Testis (tissue), 2 donors: Measurements from ENCODE around the gene ADK.

Source experiments
- POLR2A ChIP-seq: fragments of 450-650 bp; IDR thresholded peaks from one replicate; pipeline ENCODE4 v1.6.1; 2017; ENCODE audit warnings: antibody characterized with exemption, mild to moderate bottlenecking, moderate library complexity
- TF ChIP-seq, protein P1 (sequence below), 3 experiments: fragments of 450-650 bp in 2 of 3; fragments of 200-600 bp in 1 of 3; sonication (generic) in 1 of 3; IDR thresholded peaks; one replicate each; pipeline ENCODE4 v1.5.1; 2016 to 2019; ENCODE audit warnings: antibody characterized with exemption in 3 of 3, mild to moderate bottlenecking in 2 of 3, moderate library complexity in 1 of 3

- TF ChIP-seq, protein P1, sequence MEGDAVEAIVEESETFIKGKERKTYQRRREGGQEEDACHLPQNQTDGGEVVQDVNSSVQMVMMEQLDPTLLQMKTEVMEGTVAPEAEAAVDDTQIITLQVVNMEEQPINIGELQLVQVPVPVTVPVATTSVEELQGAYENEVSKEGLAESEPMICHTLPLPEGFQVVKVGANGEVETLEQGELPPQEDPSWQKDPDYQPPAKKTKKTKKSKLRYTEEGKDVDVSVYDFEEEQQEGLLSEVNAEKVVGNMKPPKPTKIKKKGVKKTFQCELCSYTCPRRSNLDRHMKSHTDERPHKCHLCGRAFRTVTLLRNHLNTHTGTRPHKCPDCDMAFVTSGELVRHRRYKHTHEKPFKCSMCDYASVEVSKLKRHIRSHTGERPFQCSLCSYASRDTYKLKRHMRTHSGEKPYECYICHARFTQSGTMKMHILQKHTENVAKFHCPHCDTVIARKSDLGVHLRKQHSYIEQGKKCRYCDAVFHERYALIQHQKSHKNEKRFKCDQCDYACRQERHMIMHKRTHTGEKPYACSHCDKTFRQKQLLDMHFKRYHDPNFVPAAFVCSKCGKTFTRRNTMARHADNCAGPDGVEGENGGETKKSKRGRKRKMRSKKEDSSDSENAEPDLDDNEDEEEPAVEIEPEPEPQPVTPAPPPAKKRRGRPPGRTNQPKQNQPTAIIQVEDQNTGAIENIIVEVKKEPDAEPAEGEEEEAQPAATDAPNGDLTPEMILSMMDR (IDR thresholded peaks at IDR 0.05): no peak
- no peak for TF ChIP-seq POLR2A
These were observed 442.4 kb downstream of the ADK start for GRCh38 chr10:74593470-74593869.
